ENCODE measurements around the gene SELE. TPM values are rescaled to one million over a fixed set of nuclear protein-coding genes. Genes with fewer than 3 reads are reported as not detected.

SELE gene
- total and polyA plus RNA-seq, 4 donors, result 0.14 to 7.8 (median 4.1) TPM

- no CpG with 5 or more reads among the region's 2 CpGs for WGBS (ENCODE audit: insufficient coverage)
- no peak for DNase-seq (ENCODE audit: low read depth in 4 of 6, low spot score in 6 of 6)
- Histone ChIP-seq H3K4me3 (ENCODE audit: low read depth, low read length) (no peak overlapping the region), H3K9me3 (ENCODE audit: control insufficient read depth, insufficient read depth, low read length) (no peaks in the 10 kb centered on the region), H3K36me3 (ENCODE audit: control insufficient read depth, insufficient read depth, low read length) (no peaks in the 10 kb centered on the region), H3K27ac (ENCODE audit: low read depth, low read length) (no peak overlapping the region), H3K4me1 (ENCODE audit: control insufficient read depth, insufficient read depth, low read length) (no peaks in the 10 kb centered on the region), H3K27me3 (ENCODE audit: control insufficient read depth, insufficient read depth, low read length) (no peaks in the 10 kb centered on the region)
Observed at GRCh38 chr1:169704797-169705196, 29.1 kb downstream of the SELE start.

GRCh38 chr1:169701261-169702005 is 32.4 kb downstream of the SELE start:
- H3K27ac ChIP-seq (ENCODE audit: low read depth, low read length), result no peak overlapping the region
- H3K36me3 ChIP-seq (ENCODE audit: control insufficient read depth, insufficient read depth, low read length), result no peaks in the 10 kb centered on the region
- H3K4me3 ChIP-seq (ENCODE audit: low read depth, low read length), result no peak overlapping the region
- no peaks in the 10 kb centered on the region for H3K4me1 ChIP-seq (ENCODE audit: control insufficient read depth, insufficient read depth, low read length)
- H3K27me3 ChIP-seq (ENCODE audit: control insufficient read depth, insufficient read depth, low read length), result no peaks in the 10 kb centered on the region
- H3K9me3 ChIP-seq (ENCODE audit: control insufficient read depth, insufficient read depth, low read length), result no peaks in the 10 kb centered on the region
- no peak for DNase-seq (ENCODE audit: low read depth in 4 of 6, low spot score in 6 of 6)
- WGBS (ENCODE audit: insufficient coverage), result 93% methylated on average over 2 of the region's 2 CpGs

GRCh38 chr1:169699707-169700106 is 34.2 kb downstream of the SELE start:
- DNase-seq (ENCODE audit: low read depth in 4 of 6, low spot score in 6 of 6), result no peak
- no CpG with 5 or more reads among the region's 3 CpGs for WGBS (ENCODE audit: insufficient coverage)
- H3K36me3 ChIP-seq (ENCODE audit: control insufficient read depth, insufficient read depth, low read length), result no peaks in the 10 kb centered on the region
- no peak overlapping the region for H3K4me3 ChIP-seq (ENCODE audit: low read depth, low read length)
- no peaks in the 10 kb centered on the region for H3K27me3 ChIP-seq (ENCODE audit: control insufficient read depth, insufficient read depth, low read length)
- H3K27ac ChIP-seq (ENCODE audit: low read depth, low read length), result no peak overlapping the region
- H3K9me3 ChIP-seq (ENCODE audit: control insufficient read depth, insufficient read depth, low read length), result no peaks in the 10 kb centered on the region
- H3K4me1 ChIP-seq (ENCODE audit: control insufficient read depth, insufficient read depth, low read length), result no peaks in the 10 kb centered on the region

- Histone ChIP-seq H3K27ac (ENCODE audit: low read depth, low read length) (no peak overlapping the region), H3K27me3 (ENCODE audit: control insufficient read depth, insufficient read depth, low read length) (no peaks in the 10 kb centered on the region), H3K4me1 (ENCODE audit: control insufficient read depth, insufficient read depth, low read length) (no peaks in the 10 kb centered on the region), H3K36me3 (ENCODE audit: control insufficient read depth, insufficient read depth, low read length) (no peaks in the 10 kb centered on the region), H3K9me3 (ENCODE audit: control insufficient read depth, insufficient read depth, low read length) (no peaks in the 10 kb centered on the region), H3K4me3 (ENCODE audit: low read depth, low read length) (no peak overlapping the region)
- DNase-seq (ENCODE audit: low read depth in 4 of 6, low spot score in 6 of 6), result no peak
- WGBS (ENCODE audit: insufficient coverage), result 70% methylated on average over 2 of the region's 3 CpGs
Observed at GRCh38 chr1:169698976-169699375, 34.9 kb downstream of the SELE start.

GRCh38 chr1:169697755-169698154 is 36.1 kb downstream of the SELE start:
- no CpG with 5 or more reads among the region's 1 CpG for WGBS (ENCODE audit: insufficient coverage)
- Histone ChIP-seq H3K4me1 (ENCODE audit: control insufficient read depth, insufficient read depth, low read length) (no peaks in the 10 kb centered on the region), H3K36me3 (ENCODE audit: control insufficient read depth, insufficient read depth, low read length) (no peaks in the 10 kb centered on the region), H3K4me3 (ENCODE audit: low read depth, low read length) (no peak overlapping the region), H3K9me3 (ENCODE audit: control insufficient read depth, insufficient read depth, low read length) (no peaks in the 10 kb centered on the region), H3K27ac (ENCODE audit: low read depth, low read length) (no peak overlapping the region), H3K27me3 (ENCODE audit: control insufficient read depth, insufficient read depth, low read length) (no peaks in the 10 kb centered on the region)
- no peak for DNase-seq (ENCODE audit: low read depth in 4 of 6, low spot score in 6 of 6)

GRCh38 chr1:169696273-169697100 is 37.4 kb downstream of the SELE start:
- H3K4me3 ChIP-seq (ENCODE audit: low read depth, low read length), result no peak overlapping the region
- no peaks in the 10 kb centered on the region for H3K27me3 ChIP-seq (ENCODE audit: control insufficient read depth, insufficient read depth, low read length)
- DNase-seq (ENCODE audit: low read depth in 4 of 6, low spot score in 6 of 6), result no peak
- 86% methylated on average over 1 of the region's 3 CpGs for WGBS (ENCODE audit: insufficient coverage)
- H3K4me1 ChIP-seq (ENCODE audit: control insufficient read depth, insufficient read depth, low read length), result no peaks in the 10 kb centered on the region
- no peaks in the 10 kb centered on the region for H3K36me3 ChIP-seq (ENCODE audit: control insufficient read depth, insufficient read depth, low read length)
- H3K9me3 ChIP-seq (ENCODE audit: control insufficient read depth, insufficient read depth, low read length), result no peaks in the 10 kb centered on the region
- H3K27ac ChIP-seq (ENCODE audit: low read depth, low read length), result no peak overlapping the region

GRCh38 chr1:169694304-169695075 is 39.4 kb downstream of the SELE start:
- no peak overlapping the region for H3K27ac ChIP-seq (ENCODE audit: low read depth, low read length)
- H3K9me3 ChIP-seq (ENCODE audit: control insufficient read depth, insufficient read depth, low read length), result no peaks in the 10 kb centered on the region
- WGBS (ENCODE audit: insufficient coverage), result 33% methylated on average over 4 of the region's 5 CpGs
- peak in 5 of 6 donors; percentile 26 to 72 (median 40) for DNase-seq (ENCODE audit: low read depth in 4 of 6, low spot score in 6 of 6)
- no peak overlapping the region for H3K4me3 ChIP-seq (ENCODE audit: low read depth, low read length)
- H3K36me3 ChIP-seq (ENCODE audit: control insufficient read depth, insufficient read depth, low read length), result no peaks in the 10 kb centered on the region
- no peaks in the 10 kb centered on the region for H3K27me3 ChIP-seq (ENCODE audit: control insufficient read depth, insufficient read depth, low read length)
- no peaks in the 10 kb centered on the region for H3K4me1 ChIP-seq (ENCODE audit: control insufficient read depth, insufficient read depth, low read length)

- 96% methylated on average over 3 of the region's 4 CpGs for WGBS (ENCODE audit: insufficient coverage)
- Histone ChIP-seq H3K4me3 (ENCODE audit: low read depth, low read length) (no peak overlapping the region), H3K9me3 (ENCODE audit: control insufficient read depth, insufficient read depth, low read length) (no peaks in the 10 kb centered on the region), H3K4me1 (ENCODE audit: control insufficient read depth, insufficient read depth, low read length) (no peaks in the 10 kb centered on the region), H3K27me3 (ENCODE audit: control insufficient read depth, insufficient read depth, low read length) (no peaks in the 10 kb centered on the region), H3K27ac (ENCODE audit: low read depth, low read length) (no peak overlapping the region), H3K36me3 (ENCODE audit: control insufficient read depth, insufficient read depth, low read length) (no peaks in the 10 kb centered on the region)
- DNase-seq (ENCODE audit: low read depth in 4 of 6, low spot score in 6 of 6), result no peak
Observed at GRCh38 chr1:169692756-169693460, 41.0 kb downstream of the SELE start.

GRCh38 chr1:169690489-169690888 is 43.4 kb downstream of the SELE start:
- no peak overlapping the region for H3K4me3 ChIP-seq (ENCODE audit: low read depth, low read length)
- H3K9me3 ChIP-seq (ENCODE audit: control insufficient read depth, insufficient read depth, low read length), result no peaks in the 10 kb centered on the region
- H3K27me3 ChIP-seq (ENCODE audit: control insufficient read depth, insufficient read depth, low read length), result no peaks in the 10 kb centered on the region
- no peaks in the 10 kb centered on the region for H3K36me3 ChIP-seq (ENCODE audit: control insufficient read depth, insufficient read depth, low read length)
- no peak overlapping the region for H3K27ac ChIP-seq (ENCODE audit: low read depth, low read length)
- DNase-seq (ENCODE audit: low read depth in 4 of 6, low spot score in 6 of 6), result no peak
- H3K4me1 ChIP-seq (ENCODE audit: control insufficient read depth, insufficient read depth, low read length), result no peaks in the 10 kb centered on the region

Measured in spinal cord (tissue), 10 donors.